Large intestine (tissue), 3 donors: ENCODE data around the gene POC5. TPM values are rescaled to one million over a fixed set of nuclear protein-coding genes. Genes with fewer than 3 reads are reported as not detected.
A peak's percentile ranks its signal among the peaks of the same experiment; 100 is the strongest.

Source experiments
- DNase-seq, 2 donors: peaks; one replicate each; pipeline versions ENCODE4 v3.0.0 to v3.0.0-alpha.2; 2013
- H3K27ac ChIP-seq: one replicate; pipeline ENCODE4 v1.5.1; 2013; ENCODE audit warnings: low read length
- H3K27me3 ChIP-seq: 2 replicates; pipeline ENCODE4 v1.6.1; 2013; ENCODE audit warnings: low read length; ENCODE audit not compliant: control insufficient read depth, insufficient read depth
- H3K36me3 ChIP-seq: 2 replicates; pipeline ENCODE4 v1.6.1; 2013; ENCODE audit warnings: low read length; ENCODE audit not compliant: control insufficient read depth, insufficient read depth
- H3K4me1 ChIP-seq: one replicate; pipeline ENCODE4 v1.6.1; 2013; ENCODE audit warnings: low read length; ENCODE audit not compliant: control insufficient read depth, insufficient read depth
- H3K4me3 ChIP-seq: one replicate; pipeline ENCODE4 v1.5.1; 2013; ENCODE audit warnings: low read length
- H3K9me3 ChIP-seq: one replicate; pipeline ENCODE4 v1.6.1; 2013; ENCODE audit warnings: mild to moderate bottlenecking, low read depth, low read length, moderate library complexity; ENCODE audit not compliant: control insufficient read depth
- WGBS: methylation state at CpG from one replicate; pipeline ENCODE4 v1.1.5; 2013; ENCODE audit warnings: low lambda C conversion rate; ENCODE audit not compliant: insufficient coverage; 5-methylcytosine and 5-hydroxymethylcytosine counted together
- polyA plus RNA-seq: library from polyadenylated mRNA; unstranded; fragments of 120-200 nt; gene quantifications from one replicate; pipeline ENCODE4 v1.2.1, GENCODE V29; 2013

The POC5 gene
- polyA plus RNA-seq, 1 donor: 10.5 TPM

- H3K27ac ChIP-seq: peak overlapping the region; percentile 2
- no peak overlapping the region for H3K4me3 ChIP-seq
- no peaks in the 10 kb centered on the region for H3K9me3 ChIP-seq
- WGBS: 86% methylated on average over 1 of the region's 1 CpG
- peaks cover 13% of the 10 kb centered on the region for H3K36me3 ChIP-seq
- no peaks in the 10 kb centered on the region for H3K4me1 ChIP-seq
- H3K27me3 ChIP-seq: no peaks in the 10 kb centered on the region
- DNase-seq: peak; percentile 33 to 69
These were observed 39.6 kb downstream of the POC5 start for GRCh38 chr5:75677607-75678006.

GRCh38 chr5:75675783-75676182, 41.5 kb downstream of the POC5 start:
- H3K4me1 ChIP-seq: peaks cover 2% of the 10 kb centered on the region
- H3K27ac ChIP-seq: no peak overlapping the region
- no peak overlapping the region for H3K4me3 ChIP-seq
- DNase-seq: no peak
- H3K27me3 ChIP-seq: no peaks in the 10 kb centered on the region
- H3K36me3 ChIP-seq: peaks cover 15% of the 10 kb centered on the region
- no CpG with 5 or more reads among the region's 1 CpG for WGBS
- H3K9me3 ChIP-seq: no peaks in the 10 kb centered on the region

- no peak overlapping the region for H3K4me3 ChIP-seq
- no peak overlapping the region for H3K27ac ChIP-seq
- no peak for DNase-seq
- no peaks in the 10 kb centered on the region for H3K27me3 ChIP-seq
- H3K4me1 ChIP-seq: peaks cover 6% of the 10 kb centered on the region
- no peaks in the 10 kb centered on the region for H3K9me3 ChIP-seq
- no CpG with 5 or more reads among the region's 3 CpGs for WGBS
- H3K36me3 ChIP-seq: peaks cover 17% of the 10 kb centered on the region
These were observed 44.6 kb downstream of the POC5 start for GRCh38 chr5:75672616-75673015.

- Histone ChIP-seq H3K27ac (no peak overlapping the region), H3K4me3 (no peak overlapping the region), H3K36me3 (peaks cover 23% of the 10 kb centered on the region), H3K27me3 (no peaks in the 10 kb centered on the region), H3K9me3 (no peaks in the 10 kb centered on the region), H3K4me1 (peaks cover 6% of the 10 kb centered on the region)
- no peak for DNase-seq
- WGBS: 73% methylated on average over 2 of the region's 2 CpGs
These were observed 45.7 kb downstream of the POC5 start for GRCh38 chr5:75671506-75671905.

DNA sequence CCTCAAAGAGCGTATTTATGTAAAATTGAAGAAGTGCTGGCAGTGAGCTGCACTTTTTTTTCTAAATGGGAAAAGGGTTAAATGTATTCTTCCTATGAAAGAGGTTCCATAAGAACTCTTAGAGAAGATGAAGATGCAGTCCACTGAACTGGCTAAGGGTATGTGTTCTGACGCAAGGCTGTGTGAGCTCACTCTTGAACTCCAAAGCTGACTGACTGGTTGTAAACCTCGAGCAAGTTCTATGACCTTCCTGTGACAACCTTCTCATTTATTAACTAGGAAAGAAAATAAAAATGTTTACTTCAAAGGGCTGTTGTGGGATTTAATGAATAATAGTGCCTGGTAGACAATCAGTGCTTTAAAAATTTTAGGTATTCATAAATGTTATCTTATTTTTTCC, 46.7 kb downstream of the POC5 start:
- Histone ChIP-seq H3K27me3 (no peaks in the 10 kb centered on the region), H3K27ac (no peak overlapping the region)
- no CpG with 5 or more reads among the region's 3 CpGs for WGBS

GRCh38 chr5:75668977-75669689, 48.1 kb downstream of the POC5 start:
- DNase-seq: peak; percentile 50 to 63
- no CpG with 5 or more reads among the region's 10 CpGs for WGBS
- H3K4me3 ChIP-seq: peak overlapping the region; percentile 11
- H3K36me3 ChIP-seq: peaks cover 14% of the 10 kb centered on the region
- H3K9me3 ChIP-seq: no peaks in the 10 kb centered on the region
- H3K27me3 ChIP-seq: no peaks in the 10 kb centered on the region
- H3K27ac ChIP-seq: peak overlapping the region; percentile 43
- peaks cover 6% of the 10 kb centered on the region for H3K4me1 ChIP-seq

More for the DNA sequence above, 46.7 kb downstream of the POC5 start:
- Histone ChIP-seq H3K4me3 (no peak overlapping the region), H3K4me1 (peaks cover 6% of the 10 kb centered on the region), H3K36me3 (peaks cover 23% of the 10 kb centered on the region), H3K9me3 (no peaks in the 10 kb centered on the region)
- peak; percentile 60 to 68 for DNase-seq

- WGBS: no CpG with 5 or more reads among the region's 2 CpGs
- DNase-seq: peak in 1 of 2 donors; percentile 6
- peaks cover 6% of the 10 kb centered on the region for H3K4me1 ChIP-seq
- no peak overlapping the region for H3K4me3 ChIP-seq
- H3K27me3 ChIP-seq: no peaks in the 10 kb centered on the region
- peaks cover 18% of the 10 kb centered on the region for H3K36me3 ChIP-seq
- no peaks in the 10 kb centered on the region for H3K9me3 ChIP-seq
- H3K27ac ChIP-seq: no peak overlapping the region
These were observed 48.8 kb downstream of the POC5 start for GRCh38 chr5:75668445-75668844.

GRCh38 chr5:75667586-75667985, 49.7 kb downstream of the POC5 start:
- 100% methylated on average over 1 of the region's 2 CpGs for WGBS
- Histone ChIP-seq H3K4me3 (no peak overlapping the region), H3K4me1 (peaks cover 6% of the 10 kb centered on the region), H3K27ac (no peak overlapping the region), H3K27me3 (no peaks in the 10 kb centered on the region), H3K9me3 (no peaks in the 10 kb centered on the region), H3K36me3 (peaks cover 13% of the 10 kb centered on the region)
- DNase-seq: no peak

DNA sequence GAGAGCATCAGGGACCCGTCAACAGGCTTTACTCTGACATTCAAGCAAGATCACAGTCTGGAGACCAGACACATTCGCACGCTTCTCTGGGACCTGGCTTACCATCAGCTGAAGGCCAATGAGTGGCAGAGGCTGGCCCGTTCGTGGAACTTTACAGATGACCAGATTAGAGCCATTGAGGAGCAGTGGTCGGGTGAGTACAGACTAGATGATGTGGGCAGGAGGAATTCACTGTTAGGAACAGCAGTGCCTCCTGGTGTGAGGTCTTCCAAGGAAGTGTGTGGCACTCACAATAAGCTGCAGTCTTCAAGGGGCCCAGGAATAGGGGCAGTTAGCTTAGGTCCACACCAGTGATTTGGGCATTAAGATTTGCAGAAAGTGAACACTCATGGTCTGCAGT, 50.4 kb downstream of the POC5 start:
- WGBS: no CpG with 5 or more reads among the region's 6 CpGs
- Histone ChIP-seq H3K27me3 (no peaks in the 10 kb centered on the region), H3K4me3 (no peak overlapping the region), H3K4me1 (peaks cover 6% of the 10 kb centered on the region), H3K9me3 (no peaks in the 10 kb centered on the region), H3K27ac (no peak overlapping the region), H3K36me3 (peaks cover 11% of the 10 kb centered on the region)
- DNase-seq: no peak

GRCh38 chr5:75664979-75665378, 52.3 kb downstream of the POC5 start:
- Histone ChIP-seq H3K27ac (no peak overlapping the region), H3K4me3 (no peak overlapping the region), H3K36me3 (peaks cover 11% of the 10 kb centered on the region), H3K9me3 (no peaks in the 10 kb centered on the region), H3K4me1 (peaks cover 3% of the 10 kb centered on the region), H3K27me3 (no peaks in the 10 kb centered on the region)
- no peak for DNase-seq
- 100% methylated on average over 1 of the region's 2 CpGs for WGBS
